ENCODE data around the gene IBA57. TPM values are rescaled to one million over a fixed set of nuclear protein-coding genes. Genes with fewer than 3 reads are reported as not detected.

Gene IBA57
- total RNA-seq, 2 experiments from 2014 or later, result 9.7 to 10.8 TPM

- ChIA-PET POLR2A (interaction anchor here (0.6 kb wide), 1 partner anchor 208 kb away, joined by 3 read pairs; no protein-coding TSS in a partner anchor), CTCF (interaction anchor here (1.0 to 6.2 kb wide), 3 partner anchors 11 to 178 kb away, joined by 3 to 28 read pairs (median 3); partner anchors contain the start of gene IBA57)
- Mint-ChIP-seq H3K4me1 (ENCODE audit: low read depth) (no peaks in the 10 kb centered on the region), H3K27me3 (no peaks in the 10 kb centered on the region), H3K36me3 (ENCODE audit: low read depth) (no peaks in the 10 kb centered on the region), H3K27ac (no peak overlapping the region), H3K9me3 (no peaks in the 10 kb centered on the region), H3K4me3 (no peak overlapping the region)
- TF ChIP-seq CTCF (IDR thresholded peaks at IDR 0.05), result no peak
- no peak for ATAC-seq
- no peak for DNase-seq
- intact Hi-C loops (cut with micrococcal nuclease), result no loop called here
These were observed 11.5 kb downstream of the IBA57 start for GRCh38 chr1:228177183-228177475.

GRCh38 chr1:228177721-228178710 is 12.4 kb downstream of the IBA57 start:
- POLR2A ChIA-PET, result interaction anchor here (1.2 to 2.1 kb wide), 2 partner anchors 10 to 11 kb away, joined by 4 to 6 read pairs; no protein-coding TSS in a partner anchor
- DNase-seq, result no peak

GRCh38 chr1:228178737-228179684 is 13.4 kb downstream of the IBA57 start:
- no peak overlapping the region for H3K27ac Mint-ChIP-seq
- no peaks in the 10 kb centered on the region for H3K27me3 Mint-ChIP-seq
- no peaks in the 10 kb centered on the region for H3K4me1 Mint-ChIP-seq (ENCODE audit: low read depth)
- TF ChIP-seq CTCF (IDR thresholded peaks at IDR 0.05), result no peak
- ChIA-PET POLR2A (interaction anchor here (0.5 to 2.1 kb wide), 3 partner anchors 11 to 278 kb away, joined by 3 to 6 read pairs (median 4); no protein-coding TSS in a partner anchor), CTCF (interaction anchor here (1.0 to 6.2 kb wide), 4 partner anchors 11 to 322 kb away, joined by 3 to 28 read pairs (median 4); partner anchors contain the start of gene IBA57)
- intact Hi-C loops (cut with micrococcal nuclease), result no loop called here
- H3K9me3 Mint-ChIP-seq, result no peaks in the 10 kb centered on the region
- no peak overlapping the region for H3K4me3 Mint-ChIP-seq
- no peaks in the 10 kb centered on the region for H3K36me3 Mint-ChIP-seq (ENCODE audit: low read depth)
- DNase-seq, result no peak
- no peak for ATAC-seq

More at GRCh38 chr1:228177721-228178710, 12.4 kb downstream of the IBA57 start:
- H3K27me3 Mint-ChIP-seq, result no peaks in the 10 kb centered on the region
- no peaks in the 10 kb centered on the region for H3K4me1 Mint-ChIP-seq (ENCODE audit: low read depth)
- CTCF ChIA-PET, result interaction anchor here (1.2 to 6.2 kb wide), 3 partner anchors 11 to 179 kb away, joined by 3 to 28 read pairs (median 4); partner anchors contain the start of gene IBA57
- no peak overlapping the region for H3K4me3 Mint-ChIP-seq
- no peaks in the 10 kb centered on the region for H3K36me3 Mint-ChIP-seq (ENCODE audit: low read depth)
- H3K9me3 Mint-ChIP-seq, result no peaks in the 10 kb centered on the region
- ATAC-seq, result no peak
- no peak for TF ChIP-seq CTCF (IDR thresholded peaks at IDR 0.05)
- intact Hi-C loops (cut with micrococcal nuclease), result no loop called here
- no peak overlapping the region for H3K27ac Mint-ChIP-seq

- peak; percentile 24 for TF ChIP-seq CTCF (IDR thresholded peaks at IDR 0.05)
- intact Hi-C loops (cut with micrococcal nuclease), result no loop called here
- H3K27ac Mint-ChIP-seq, result no peak overlapping the region
- no peaks in the 10 kb centered on the region for H3K36me3 Mint-ChIP-seq (ENCODE audit: low read depth)
- no peak overlapping the region for H3K4me3 Mint-ChIP-seq
- POLR2A ChIA-PET, result interaction anchor here (0.9 kb wide), 1 partner anchor 26 kb away, joined by 4 read pairs; no protein-coding TSS in a partner anchor
- CTCF ChIA-PET, result interaction anchor here (1.0 to 6.2 kb wide), 5 partner anchors 9 to 321 kb away, joined by 3 to 28 read pairs (median 4); partner anchors contain the start of gene IBA57
- H3K9me3 Mint-ChIP-seq, result no peaks in the 10 kb centered on the region
- no peak for DNase-seq
- peaks cover 2% of the 10 kb centered on the region for H3K4me1 Mint-ChIP-seq (ENCODE audit: low read depth)
- H3K27me3 Mint-ChIP-seq, result no peaks in the 10 kb centered on the region
- ATAC-seq, result peak; percentile 47
These were observed 14.8 kb downstream of the IBA57 start for GRCh38 chr1:228180271-228180958.

All from activated CD8-positive, alpha-beta T cell treated with anti-CD3 and anti-CD28 coated beads for 36 hours (primary cell).